ENCODE measurements around the gene GDPD3. TPM values are rescaled to one million over a fixed set of nuclear protein-coding genes. Genes with fewer than 3 reads are reported as not detected.

The GDPD3 gene
- total and polyA plus RNA-seq, 2 of the 13 experiments (the other 11 are each of a cell fraction or from before 2014, with no cell fraction given) = 18.7 to 20.6 TPM

DNA sequence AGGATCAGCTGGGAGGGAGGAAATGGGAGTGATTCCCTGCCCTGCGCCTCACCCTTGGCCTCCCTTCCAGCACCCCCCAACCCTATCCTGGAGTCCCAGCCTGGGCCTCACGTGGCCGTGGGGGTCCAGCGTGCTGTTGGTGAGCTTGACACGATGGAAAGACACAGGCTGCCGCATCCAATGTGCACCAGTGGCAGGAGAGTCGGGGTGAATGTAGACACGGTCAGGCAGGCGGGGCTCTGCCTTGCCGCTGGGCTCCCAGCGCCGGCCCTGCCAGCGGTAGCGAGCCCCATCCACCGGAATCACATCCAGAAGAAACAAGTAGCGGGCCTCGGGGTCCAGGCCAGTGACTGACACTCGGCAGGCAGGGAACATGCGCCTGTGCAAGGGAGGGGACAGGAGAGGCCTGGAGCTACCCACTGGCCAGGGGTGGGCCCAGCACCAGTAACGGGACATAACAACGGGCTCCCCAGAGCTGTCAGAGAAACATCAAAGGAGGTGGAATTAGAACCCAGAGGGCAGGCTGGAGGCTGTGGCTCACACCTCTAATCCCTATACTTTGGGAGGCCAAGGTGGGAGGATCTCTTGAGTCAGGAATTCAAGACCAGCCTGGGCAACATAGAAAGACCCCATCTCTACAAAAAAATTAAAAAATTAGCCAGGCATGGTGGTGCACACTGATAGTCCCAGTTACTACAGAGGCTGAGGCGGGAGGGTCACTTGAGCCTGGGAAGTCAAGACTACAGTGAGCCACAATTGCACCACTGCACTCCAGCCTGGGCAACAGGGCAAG lies 24.3 kb downstream of the GDPD3 start (continued):
- TF ChIP-seq, protein P1, sequence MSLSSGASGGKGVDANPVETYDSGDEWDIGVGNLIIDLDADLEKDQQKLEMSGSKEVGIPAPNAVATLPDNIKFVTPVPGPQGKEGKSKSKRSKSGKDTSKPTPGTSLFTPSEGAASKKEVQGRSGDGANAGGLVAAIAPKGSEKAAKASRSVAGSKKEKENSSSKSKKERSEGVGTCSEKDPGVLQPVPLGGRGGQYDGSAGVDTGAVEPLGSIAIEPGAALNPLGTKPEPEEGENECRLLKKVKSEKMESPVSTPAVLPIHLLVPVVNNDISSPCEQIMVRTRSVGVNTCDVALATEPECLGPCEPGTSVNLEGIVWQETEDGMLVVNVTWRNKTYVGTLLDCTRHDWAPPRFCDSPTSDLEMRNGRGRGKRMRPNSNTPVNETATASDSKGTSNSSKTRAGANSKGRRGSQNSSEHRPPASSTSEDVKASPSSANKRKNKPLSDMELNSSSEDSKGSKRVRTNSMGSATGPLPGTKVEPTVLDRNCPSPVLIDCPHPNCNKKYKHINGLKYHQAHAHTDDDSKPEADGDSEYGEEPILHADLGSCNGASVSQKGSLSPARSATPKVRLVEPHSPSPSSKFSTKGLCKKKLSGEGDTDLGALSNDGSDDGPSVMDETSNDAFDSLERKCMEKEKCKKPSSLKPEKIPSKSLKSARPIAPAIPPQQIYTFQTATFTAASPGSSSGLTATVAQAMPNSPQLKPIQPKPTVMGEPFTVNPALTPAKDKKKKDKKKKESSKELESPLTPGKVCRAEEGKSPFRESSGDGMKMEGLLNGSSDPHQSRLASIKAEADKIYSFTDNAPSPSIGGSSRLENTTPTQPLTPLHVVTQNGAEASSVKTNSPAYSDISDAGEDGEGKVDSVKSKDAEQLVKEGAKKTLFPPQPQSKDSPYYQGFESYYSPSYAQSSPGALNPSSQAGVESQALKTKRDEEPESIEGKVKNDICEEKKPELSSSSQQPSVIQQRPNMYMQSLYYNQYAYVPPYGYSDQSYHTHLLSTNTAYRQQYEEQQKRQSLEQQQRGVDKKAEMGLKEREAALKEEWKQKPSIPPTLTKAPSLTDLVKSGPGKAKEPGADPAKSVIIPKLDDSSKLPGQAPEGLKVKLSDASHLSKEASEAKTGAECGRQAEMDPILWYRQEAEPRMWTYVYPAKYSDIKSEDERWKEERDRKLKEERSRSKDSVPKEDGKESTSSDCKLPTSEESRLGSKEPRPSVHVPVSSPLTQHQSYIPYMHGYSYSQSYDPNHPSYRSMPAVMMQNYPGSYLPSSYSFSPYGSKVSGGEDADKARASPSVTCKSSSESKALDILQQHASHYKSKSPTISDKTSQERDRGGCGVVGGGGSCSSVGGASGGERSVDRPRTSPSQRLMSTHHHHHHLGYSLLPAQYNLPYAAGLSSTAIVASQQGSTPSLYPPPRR (CRISPR knock-in tag; IDR thresholded peaks at IDR 0.05; ENCODE audit: borderline replicate concordance) = no peak
- TF ChIP-seq, protein P2, sequence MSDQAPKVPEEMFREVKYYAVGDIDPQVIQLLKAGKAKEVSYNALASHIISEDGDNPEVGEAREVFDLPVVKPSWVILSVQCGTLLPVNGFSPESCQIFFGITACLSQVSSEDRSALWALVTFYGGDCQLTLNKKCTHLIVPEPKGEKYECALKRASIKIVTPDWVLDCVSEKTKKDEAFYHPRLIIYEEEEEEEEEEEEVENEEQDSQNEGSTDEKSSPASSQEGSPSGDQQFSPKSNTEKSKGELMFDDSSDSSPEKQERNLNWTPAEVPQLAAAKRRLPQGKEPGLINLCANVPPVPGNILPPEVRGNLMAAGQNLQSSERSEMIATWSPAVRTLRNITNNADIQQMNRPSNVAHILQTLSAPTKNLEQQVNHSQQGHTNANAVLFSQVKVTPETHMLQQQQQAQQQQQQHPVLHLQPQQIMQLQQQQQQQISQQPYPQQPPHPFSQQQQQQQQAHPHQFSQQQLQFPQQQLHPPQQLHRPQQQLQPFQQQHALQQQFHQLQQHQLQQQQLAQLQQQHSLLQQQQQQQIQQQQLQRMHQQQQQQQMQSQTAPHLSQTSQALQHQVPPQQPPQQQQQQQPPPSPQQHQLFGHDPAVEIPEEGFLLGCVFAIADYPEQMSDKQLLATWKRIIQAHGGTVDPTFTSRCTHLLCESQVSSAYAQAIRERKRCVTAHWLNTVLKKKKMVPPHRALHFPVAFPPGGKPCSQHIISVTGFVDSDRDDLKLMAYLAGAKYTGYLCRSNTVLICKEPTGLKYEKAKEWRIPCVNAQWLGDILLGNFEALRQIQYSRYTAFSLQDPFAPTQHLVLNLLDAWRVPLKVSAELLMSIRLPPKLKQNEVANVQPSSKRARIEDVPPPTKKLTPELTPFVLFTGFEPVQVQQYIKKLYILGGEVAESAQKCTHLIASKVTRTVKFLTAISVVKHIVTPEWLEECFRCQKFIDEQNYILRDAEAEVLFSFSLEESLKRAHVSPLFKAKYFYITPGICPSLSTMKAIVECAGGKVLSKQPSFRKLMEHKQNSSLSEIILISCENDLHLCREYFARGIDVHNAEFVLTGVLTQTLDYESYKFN (CRISPR knock-in tag; conservative IDR thresholded peaks at IDR 0.05) = no peak; the same call in 1 of the 2 replicates
- TF ChIP-seq, protein P3, sequence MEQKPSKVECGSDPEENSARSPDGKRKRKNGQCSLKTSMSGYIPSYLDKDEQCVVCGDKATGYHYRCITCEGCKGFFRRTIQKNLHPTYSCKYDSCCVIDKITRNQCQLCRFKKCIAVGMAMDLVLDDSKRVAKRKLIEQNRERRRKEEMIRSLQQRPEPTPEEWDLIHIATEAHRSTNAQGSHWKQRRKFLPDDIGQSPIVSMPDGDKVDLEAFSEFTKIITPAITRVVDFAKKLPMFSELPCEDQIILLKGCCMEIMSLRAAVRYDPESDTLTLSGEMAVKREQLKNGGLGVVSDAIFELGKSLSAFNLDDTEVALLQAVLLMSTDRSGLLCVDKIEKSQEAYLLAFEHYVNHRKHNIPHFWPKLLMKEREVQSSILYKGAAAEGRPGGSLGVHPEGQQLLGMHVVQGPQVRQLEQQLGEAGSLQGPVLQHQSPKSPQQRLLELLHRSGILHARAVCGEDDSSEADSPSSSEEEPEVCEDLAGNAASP (CRISPR knock-in tag; IDR thresholded peaks at IDR 0.05; ENCODE audit: borderline replicate concordance) = no peak
- TF ChIP-seq ADNP (CRISPR knock-in tag; IDR thresholded peaks at IDR 0.05) (no peak), TCF12 (IDR thresholded peaks at IDR 0.05) (no peak), TCF12 (CRISPR knock-in tag; IDR thresholded peaks at IDR 0.05) (no peak), NFRKB (IDR thresholded peaks at IDR 0.05) (no peak), ARNTL (CRISPR knock-in tag; IDR thresholded peaks at IDR 0.05) (no peak), RXRA (CRISPR knock-in tag; IDR thresholded peaks at IDR 0.05) (peak; percentile 40; the same call in 1 of the 2 replicates)
- TF ChIP-seq, protein P4, sequence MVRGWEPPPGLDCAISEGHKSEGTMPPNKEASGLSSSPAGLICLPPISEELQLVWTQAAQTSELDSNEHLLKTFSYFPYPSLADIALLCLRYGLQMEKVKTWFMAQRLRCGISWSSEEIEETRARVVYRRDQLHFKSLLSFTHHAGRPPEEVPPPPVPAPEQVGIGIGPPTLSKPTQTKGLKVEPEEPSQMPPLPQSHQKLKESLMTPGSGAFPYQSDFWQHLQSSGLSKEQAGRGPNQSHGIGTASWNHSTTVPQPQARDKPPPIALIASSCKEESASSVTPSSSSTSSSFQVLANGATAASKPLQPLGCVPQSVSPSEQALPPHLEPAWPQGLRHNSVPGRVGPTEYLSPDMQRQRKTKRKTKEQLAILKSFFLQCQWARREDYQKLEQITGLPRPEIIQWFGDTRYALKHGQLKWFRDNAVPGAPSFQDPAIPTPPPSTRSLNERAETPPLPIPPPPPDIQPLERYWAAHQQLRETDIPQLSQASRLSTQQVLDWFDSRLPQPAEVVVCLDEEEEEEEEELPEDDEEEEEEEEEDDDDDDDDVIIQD (CRISPR knock-in tag; IDR thresholded peaks at IDR 0.05; ENCODE audit: low read depth) = 0 out of 2 replicates have a peak, but pooled peaks have one; percentile 4
- TF ChIP-seq, protein P5, sequence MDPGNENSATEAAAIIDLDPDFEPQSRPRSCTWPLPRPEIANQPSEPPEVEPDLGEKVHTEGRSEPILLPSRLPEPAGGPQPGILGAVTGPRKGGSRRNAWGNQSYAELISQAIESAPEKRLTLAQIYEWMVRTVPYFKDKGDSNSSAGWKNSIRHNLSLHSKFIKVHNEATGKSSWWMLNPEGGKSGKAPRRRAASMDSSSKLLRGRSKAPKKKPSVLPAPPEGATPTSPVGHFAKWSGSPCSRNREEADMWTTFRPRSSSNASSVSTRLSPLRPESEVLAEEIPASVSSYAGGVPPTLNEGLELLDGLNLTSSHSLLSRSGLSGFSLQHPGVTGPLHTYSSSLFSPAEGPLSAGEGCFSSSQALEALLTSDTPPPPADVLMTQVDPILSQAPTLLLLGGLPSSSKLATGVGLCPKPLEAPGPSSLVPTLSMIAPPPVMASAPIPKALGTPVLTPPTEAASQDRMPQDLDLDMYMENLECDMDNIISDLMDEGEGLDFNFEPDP (CRISPR knock-in tag; conservative IDR thresholded peaks at IDR 0.05) = no peak
- TF ChIP-seq, protein P6, sequence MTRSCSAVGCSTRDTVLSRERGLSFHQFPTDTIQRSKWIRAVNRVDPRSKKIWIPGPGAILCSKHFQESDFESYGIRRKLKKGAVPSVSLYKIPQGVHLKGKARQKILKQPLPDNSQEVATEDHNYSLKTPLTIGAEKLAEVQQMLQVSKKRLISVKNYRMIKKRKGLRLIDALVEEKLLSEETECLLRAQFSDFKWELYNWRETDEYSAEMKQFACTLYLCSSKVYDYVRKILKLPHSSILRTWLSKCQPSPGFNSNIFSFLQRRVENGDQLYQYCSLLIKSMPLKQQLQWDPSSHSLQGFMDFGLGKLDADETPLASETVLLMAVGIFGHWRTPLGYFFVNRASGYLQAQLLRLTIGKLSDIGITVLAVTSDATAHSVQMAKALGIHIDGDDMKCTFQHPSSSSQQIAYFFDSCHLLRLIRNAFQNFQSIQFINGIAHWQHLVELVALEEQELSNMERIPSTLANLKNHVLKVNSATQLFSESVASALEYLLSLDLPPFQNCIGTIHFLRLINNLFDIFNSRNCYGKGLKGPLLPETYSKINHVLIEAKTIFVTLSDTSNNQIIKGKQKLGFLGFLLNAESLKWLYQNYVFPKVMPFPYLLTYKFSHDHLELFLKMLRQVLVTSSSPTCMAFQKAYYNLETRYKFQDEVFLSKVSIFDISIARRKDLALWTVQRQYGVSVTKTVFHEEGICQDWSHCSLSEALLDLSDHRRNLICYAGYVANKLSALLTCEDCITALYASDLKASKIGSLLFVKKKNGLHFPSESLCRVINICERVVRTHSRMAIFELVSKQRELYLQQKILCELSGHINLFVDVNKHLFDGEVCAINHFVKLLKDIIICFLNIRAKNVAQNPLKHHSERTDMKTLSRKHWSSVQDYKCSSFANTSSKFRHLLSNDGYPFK (CRISPR knock-in tag; IDR thresholded peaks at IDR 0.05; ENCODE audit: borderline replicate concordance) = no peak; the same call in 1 of the 2 replicates

All from HepG2 (cell line).